NOMO-1 treated with dmso at 0.1 percent for 144 hours (cell line): ENCODE data around the gene ZNF575.

ENCODE experiments used
- DNase-seq: peaks from one replicate; lab custom pipeline; 2025; ENCODE audit not compliant: unreplicated experiment; lab: John Stamatoyannopoulos, UW

The ZNF575 gene

GRCh38 chr19:43532962-43533545 is at the start of gene ZNF575:
ZNF575 (plus strand) TSS chr19:43533188; CDS start chr19:43534423, 1,235 bp downstream.
- DNase-seq = peak; percentile 83

- DNase-seq = no peak
Observed at GRCh38 chr19:43483281-43483680, 49.7 kb upstream of the ZNF575 start.

GRCh38 chr19:43485951-43486350 is 47.0 kb upstream of the ZNF575 start:
- no peak for DNase-seq

- DNase-seq = no peak
Observed at GRCh38 chr19:43486412-43486811, 46.6 kb upstream of the ZNF575 start.

GRCh38 chr19:43488179-43488578 is 44.8 kb upstream of the ZNF575 start:
- DNase-seq = no peak

GRCh38 chr19:43489310-43489709 is 43.7 kb upstream of the ZNF575 start:
- DNase-seq = no peak

- no peak for DNase-seq
Observed at GRCh38 chr19:43489979-43490599, 42.9 kb upstream of the ZNF575 start.

- no peak for DNase-seq
Observed at GRCh38 chr19:43490759-43491158, 42.2 kb upstream of the ZNF575 start.

- DNase-seq = no peak
Observed at GRCh38 chr19:43495082-43495481, 37.9 kb upstream of the ZNF575 start.

GRCh38 chr19:43496960-43497359 is 36.0 kb upstream of the ZNF575 start:
- DNase-seq = no peak

- no peak for DNase-seq
Observed at GRCh38 chr19:43498233-43498842, 34.6 kb upstream of the ZNF575 start.

GRCh38 chr19:43499042-43499441 is 33.9 kb upstream of the ZNF575 start:
- DNase-seq = no peak

GRCh38 chr19:43501661-43502418 is 31.1 kb upstream of the ZNF575 start:
- DNase-seq = no peak

- no peak for DNase-seq
Observed at GRCh38 chr19:43502419-43502976, 30.5 kb upstream of the ZNF575 start.

GRCh38 chr19:43503501-43504425 is 29.2 kb upstream of the ZNF575 start:
- DNase-seq = peak; percentile 88

- DNase-seq = no peak
Observed at GRCh38 chr19:43504426-43505185, 28.4 kb upstream of the ZNF575 start, which contains the start of gene PHLDB3. PHLDB3 (minus strand) TSS chr19:43504746; CDS start chr19:43504118, 628 bp downstream.

GRCh38 chr19:43505186-43505456 is 27.9 kb upstream of the ZNF575 start:
- no peak for DNase-seq

GRCh38 chr19:43505941-43506340 is 27.0 kb upstream of the ZNF575 start:
- DNase-seq = no peak

GRCh38 chr19:43506629-43507028 is 26.4 kb upstream of the ZNF575 start:
- no peak for DNase-seq

- no peak for DNase-seq
Observed at GRCh38 chr19:43507880-43508279, 25.1 kb upstream of the ZNF575 start.
